GM19324 (cell line): Measurements from ENCODE around the gene SPATA31A6.
"Not testable (repeated sequence)": the region's sequence is repeated elsewhere in the genome, so short reads cannot be mapped to it uniquely, and the experiment has no call there.

Experiments
- ATAC-seq: cut with Tn5 transposase; IDR thresholded peaks from one replicate; pipeline ENCODE4 v1.9.1; 2021; ENCODE audit warnings: mild to moderate bottlenecking, moderate library complexity; ENCODE audit not compliant: unreplicated experiment, low FRiP score

The SPATA31A6 gene

DNA sequence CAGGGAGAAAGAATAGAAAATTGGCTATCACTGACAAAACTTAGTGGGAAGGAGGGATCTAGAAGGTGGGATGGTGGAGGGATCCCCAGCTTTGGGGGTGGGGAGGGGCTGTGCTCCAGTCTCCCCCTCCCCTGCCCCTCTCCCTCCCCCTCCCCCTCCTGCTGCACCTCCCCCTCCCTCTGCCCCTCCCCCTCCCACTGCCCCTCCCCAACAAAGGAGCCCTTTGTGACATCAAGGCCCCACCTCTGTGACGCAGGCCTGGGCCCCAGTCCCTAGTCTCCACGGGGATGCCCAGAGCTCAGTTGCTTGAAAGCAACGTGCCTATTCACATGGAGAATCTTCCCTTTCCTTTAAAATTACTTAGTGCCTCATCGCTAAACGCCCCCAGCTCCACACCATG, at the start of gene SPATA31A6:
SPATA31A6 (plus strand) TSS at position 301 of the 400 bp plus-strand sequence; CDS start at position 330, 29 bp downstream.
- ATAC-seq, result not testable (repeated sequence)

DNA sequence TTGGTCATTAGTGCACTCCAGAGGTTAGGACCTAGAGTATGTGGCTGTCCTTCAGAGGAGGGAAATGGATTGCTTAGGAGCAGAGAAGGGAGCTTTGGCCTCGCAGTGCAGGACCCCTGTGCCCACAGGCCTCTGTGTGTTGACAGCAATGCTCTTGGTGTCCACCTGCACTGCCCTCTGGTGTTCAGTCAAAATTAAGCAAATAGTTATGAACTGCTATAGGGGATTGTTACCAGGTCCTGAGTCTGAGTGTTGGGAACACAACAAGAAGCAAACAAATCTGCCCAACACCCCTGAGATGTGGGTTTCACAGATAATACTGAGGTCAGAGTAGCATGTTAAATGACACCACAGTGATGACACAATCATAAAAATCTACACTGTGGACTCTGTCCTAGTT, 23.2 kb upstream of the SPATA31A6 start:
- not testable (repeated sequence) for ATAC-seq

DNA sequence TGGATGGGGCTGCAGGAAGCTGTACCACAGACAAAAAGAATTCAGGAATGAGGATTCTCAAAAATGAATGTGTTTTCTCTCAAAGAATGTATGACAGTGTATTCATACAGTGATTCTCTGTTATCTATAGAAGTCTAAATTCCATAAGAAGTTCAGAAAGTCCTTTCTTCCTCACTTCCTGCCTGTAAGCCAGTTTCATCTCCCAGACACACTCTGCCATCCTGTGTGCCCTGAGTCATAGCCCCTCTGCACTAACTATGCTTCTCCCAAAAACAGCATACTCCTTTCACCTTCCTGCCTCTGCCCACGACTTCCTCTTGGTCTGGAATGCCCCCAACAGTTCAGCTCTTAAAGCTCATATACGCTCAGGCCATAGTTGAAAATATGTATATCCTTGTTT, 36.4 kb downstream of the SPATA31A6 start:
- ATAC-seq, result not testable (repeated sequence)

DNA sequence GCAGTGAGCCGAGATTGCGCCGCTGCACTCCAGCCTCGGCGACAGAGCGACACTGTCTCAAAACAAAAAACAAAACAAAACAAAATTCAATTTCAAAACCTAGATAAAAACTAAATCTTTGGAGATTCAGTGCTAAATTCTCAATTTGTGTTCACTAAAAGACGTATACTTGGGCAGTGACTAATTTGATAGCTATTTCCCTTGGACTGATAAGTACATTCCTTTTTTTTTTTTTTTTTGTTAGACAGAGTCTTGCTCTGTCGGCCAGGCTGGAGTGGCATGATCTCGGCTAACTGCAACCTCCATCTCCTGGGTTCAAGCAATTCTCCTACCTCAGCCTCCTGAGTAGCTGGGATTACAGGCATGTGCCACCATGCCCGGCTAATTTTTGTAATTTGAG, 39.8 kb downstream of the SPATA31A6 start:
- ATAC-seq, result not testable (repeated sequence)

DNA sequence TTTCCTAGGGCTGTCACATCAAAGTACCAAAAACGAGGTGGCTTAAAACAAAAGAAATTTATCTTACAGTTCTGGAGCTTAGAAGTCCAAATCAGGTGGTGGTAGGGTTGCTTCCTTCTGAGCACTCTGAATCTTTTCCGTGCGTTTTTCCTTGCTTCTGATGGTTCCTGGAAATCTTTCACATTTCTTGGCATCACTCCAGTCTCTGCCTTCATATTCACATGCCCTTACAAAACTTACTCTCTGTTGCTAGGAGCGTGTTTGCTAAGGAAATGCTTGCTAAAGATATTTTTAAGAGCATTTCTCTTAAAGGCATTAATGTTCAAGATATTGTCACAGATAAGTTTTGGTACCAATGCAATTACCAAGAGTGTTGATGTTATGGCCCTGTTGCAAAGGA, 49.6 kb downstream of the SPATA31A6 start:
- not testable (repeated sequence) for ATAC-seq

DNA sequence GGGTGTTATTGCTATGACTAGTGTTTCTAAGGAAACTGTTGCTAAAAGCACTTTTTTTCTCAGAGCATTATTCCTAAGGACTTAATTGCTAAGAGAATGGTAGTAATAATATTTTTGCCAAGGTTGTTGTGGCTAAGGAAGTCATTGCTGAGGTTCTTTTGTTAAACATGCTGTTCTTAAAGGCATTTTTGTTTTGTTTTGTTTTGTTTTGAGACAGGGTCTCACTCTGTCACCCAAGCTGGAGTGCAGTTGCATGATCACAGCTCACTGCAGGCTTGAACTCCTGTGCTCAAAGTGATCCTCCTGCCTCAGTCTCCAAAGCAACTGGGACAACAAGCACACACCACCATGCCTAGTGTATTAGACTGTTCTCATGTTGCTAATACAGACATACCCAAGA, 51.2 kb downstream of the SPATA31A6 start:
- not testable (repeated sequence) for ATAC-seq

DNA sequence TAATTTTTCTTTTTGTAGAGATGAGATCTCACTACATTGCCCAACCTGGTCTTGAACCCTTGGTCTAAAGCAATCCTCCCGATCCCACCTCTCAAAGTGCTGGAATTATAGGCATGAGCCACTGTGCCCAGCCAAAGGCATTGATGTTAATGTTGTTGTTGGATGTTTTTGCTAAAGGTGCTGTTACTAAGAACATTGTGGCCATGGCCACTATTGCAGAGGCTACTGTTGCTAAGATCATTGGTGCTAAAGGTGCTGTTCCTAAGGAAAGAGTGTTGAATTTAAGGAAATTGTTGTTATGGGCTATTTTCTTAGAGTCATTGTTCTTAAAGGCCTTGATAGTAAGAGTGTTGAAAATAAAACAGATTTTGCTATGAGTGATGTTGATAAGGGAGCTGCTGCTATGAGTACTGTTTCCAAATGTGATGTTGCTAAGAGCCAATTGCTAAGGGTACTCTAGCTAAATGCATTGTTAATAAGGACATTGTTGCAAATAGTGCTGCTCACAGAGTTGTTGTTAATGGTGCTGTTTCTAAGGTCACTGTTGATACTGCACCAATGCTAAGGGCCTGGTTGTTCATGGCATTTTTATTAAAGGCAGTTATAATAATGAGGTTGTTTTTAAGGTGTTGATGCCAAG, 52.0 kb downstream of the SPATA31A6 start:
- ATAC-seq, result not testable (repeated sequence)

DNA sequence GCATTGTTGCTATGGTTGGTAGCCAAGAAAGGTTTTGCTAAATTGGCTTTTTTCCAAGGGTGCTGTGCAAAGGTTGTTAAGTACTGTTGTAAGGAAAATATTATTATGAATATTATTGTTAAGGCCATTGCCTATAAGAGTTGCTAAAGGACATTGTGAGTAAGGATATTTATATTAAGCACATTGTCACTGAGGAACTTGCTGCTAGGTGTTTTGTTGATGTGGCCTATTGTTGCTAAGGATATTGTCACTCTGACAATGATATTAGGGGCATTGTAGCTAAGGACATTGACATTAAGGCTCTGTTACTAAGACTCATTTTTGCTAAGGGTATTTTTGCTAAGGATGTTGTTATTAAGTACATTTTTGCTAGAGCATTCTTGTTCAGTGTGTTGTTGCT, 52.6 kb downstream of the SPATA31A6 start:
- ATAC-seq, result not testable (repeated sequence)

DNA sequence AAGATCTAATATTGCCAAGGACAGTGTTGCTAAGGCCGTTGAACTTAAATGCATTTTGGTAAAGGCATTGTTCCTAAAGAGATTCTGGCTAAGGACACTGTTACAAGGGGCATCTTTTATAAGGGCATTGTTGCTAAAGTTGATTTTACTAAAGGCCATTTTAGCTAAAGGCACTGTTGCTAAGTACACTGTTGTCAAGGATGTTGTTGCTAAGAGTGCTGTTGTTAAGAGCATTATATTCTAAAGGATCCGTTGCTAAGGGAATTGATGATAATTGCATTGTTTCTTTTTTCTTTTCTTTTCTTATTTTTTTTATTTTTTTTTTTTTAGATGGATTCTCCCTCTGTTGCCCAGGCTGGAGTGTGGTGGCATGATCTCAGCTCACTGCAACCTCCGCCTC, 53.9 kb downstream of the SPATA31A6 start:
- not testable (repeated sequence) for ATAC-seq

DNA sequence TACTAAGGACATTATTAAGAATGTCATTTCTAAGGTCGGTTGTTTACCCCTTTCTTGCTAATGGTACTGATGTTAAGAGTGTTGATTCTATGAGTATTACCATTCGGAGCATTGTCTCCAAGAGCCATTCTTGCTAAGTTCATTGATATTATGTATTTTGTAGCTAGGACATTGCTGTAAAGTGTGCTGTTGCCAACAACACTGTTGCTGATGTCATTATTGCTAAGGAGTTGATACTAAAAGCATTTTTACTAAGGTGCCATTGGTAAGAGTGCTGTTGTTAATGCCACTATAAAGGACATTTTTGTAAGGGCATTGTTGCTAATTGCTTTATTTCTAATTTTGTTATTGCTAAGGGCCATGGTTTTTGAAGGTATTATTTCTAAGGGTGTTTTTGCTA, 55.4 kb downstream of the SPATA31A6 start:
- ATAC-seq, result not testable (repeated sequence)
